Nephron (organoid): ENCODE measurements around the gene FBXO30.

ENCODE experiments used
- H3K27ac Mint-ChIP-seq, 3 experiments: 2 replicates each; pipeline ENCODE4 v1.8.0; 2020; ENCODE audit warnings: mixed read lengths in 3 of 3, mild to moderate bottlenecking in 2 of 3, moderate library complexity in 1 of 3
- H3K27me3 Mint-ChIP-seq: 2 replicates; pipeline ENCODE4 v1.8.0; 2021; ENCODE audit warnings: low read depth, mild to moderate bottlenecking, moderate library complexity, mixed read lengths
- H3K36me3 Mint-ChIP-seq: 2 replicates; pipeline ENCODE4 v1.8.0; 2020; ENCODE audit warnings: low read depth, mixed read lengths
- H3K4me1 Mint-ChIP-seq: 2 replicates; pipeline ENCODE4 v1.8.0; 2020; ENCODE audit warnings: mixed read lengths
- H3K4me3 Mint-ChIP-seq, 3 experiments: 2 replicates each; pipeline ENCODE4 v1.8.0; 2020; ENCODE audit warnings: mild to moderate bottlenecking in 3 of 3, mixed read lengths in 3 of 3, moderate library complexity in 2 of 3
- H3K9me3 Mint-ChIP-seq: 2 replicates; pipeline ENCODE4 v1.8.0; 2020; ENCODE audit warnings: mixed read lengths
- TF ChIP-seq, protein P1 (sequence below), 3 experiments: fragments of 200-600 bp; sonication (generic); IDR thresholded peaks; one replicate each; pipeline ENCODE4 v1.5.0; 2021; ENCODE audit warnings: antibody characterized with exemption in 3 of 3; ENCODE audit not compliant: unreplicated experiment in 3 of 3

Gene FBXO30

DNA sequence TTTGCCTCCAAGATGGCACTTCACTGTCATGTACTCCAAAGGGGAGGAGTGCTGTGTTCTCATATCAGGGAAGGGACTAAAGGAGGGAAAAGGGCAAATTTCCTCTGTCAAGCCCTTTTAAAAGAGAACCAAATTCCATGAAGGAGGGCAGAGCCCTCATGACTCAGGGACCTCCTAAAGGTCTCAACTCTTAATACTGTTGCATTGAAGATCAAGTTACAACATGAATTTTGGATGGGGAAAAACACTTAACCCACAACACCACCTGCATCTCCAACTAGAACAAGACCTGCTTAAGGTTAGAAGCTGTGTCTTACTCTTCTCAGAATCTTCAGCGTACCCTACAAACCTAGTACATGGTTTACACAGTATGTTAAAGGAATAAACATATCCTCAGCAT lies 23.7 kb upstream of the FBXO30 start:
- no peak overlapping the region for H3K4me3 Mint-ChIP-seq
- no peaks in the 10 kb centered on the region for H3K9me3 Mint-ChIP-seq
- H3K4me1 Mint-ChIP-seq: no peaks in the 10 kb centered on the region
- H3K27me3 Mint-ChIP-seq: no peaks in the 10 kb centered on the region
- H3K36me3 Mint-ChIP-seq: no peaks in the 10 kb centered on the region
- no peak overlapping the region for H3K27ac Mint-ChIP-seq
- TF ChIP-seq, protein P1, sequence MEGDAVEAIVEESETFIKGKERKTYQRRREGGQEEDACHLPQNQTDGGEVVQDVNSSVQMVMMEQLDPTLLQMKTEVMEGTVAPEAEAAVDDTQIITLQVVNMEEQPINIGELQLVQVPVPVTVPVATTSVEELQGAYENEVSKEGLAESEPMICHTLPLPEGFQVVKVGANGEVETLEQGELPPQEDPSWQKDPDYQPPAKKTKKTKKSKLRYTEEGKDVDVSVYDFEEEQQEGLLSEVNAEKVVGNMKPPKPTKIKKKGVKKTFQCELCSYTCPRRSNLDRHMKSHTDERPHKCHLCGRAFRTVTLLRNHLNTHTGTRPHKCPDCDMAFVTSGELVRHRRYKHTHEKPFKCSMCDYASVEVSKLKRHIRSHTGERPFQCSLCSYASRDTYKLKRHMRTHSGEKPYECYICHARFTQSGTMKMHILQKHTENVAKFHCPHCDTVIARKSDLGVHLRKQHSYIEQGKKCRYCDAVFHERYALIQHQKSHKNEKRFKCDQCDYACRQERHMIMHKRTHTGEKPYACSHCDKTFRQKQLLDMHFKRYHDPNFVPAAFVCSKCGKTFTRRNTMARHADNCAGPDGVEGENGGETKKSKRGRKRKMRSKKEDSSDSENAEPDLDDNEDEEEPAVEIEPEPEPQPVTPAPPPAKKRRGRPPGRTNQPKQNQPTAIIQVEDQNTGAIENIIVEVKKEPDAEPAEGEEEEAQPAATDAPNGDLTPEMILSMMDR (IDR thresholded peaks at IDR 0.05; ENCODE audit: unreplicated experiment in 3 of 3): no peak

DNA sequence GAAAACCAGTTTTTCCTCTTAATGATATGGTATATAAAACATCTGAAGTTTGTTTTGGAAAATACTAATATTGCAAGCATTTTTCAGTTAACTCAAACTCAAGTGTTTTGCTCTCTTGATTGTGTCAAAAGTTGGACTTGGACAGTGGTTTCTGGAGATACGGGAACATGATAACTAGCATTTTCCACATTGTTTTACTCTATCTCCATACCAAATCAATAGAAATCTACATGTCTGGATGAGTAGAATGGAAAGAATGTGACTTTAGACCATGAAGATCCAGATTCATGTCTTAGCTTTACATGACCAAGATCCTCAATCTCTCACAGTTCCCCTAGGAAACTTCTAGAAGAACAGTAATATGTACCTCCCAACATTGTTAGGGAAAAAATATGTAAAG lies 22.2 kb upstream of the FBXO30 start:
- Mint-ChIP-seq H3K9me3 (no peaks in the 10 kb centered on the region), H3K4me3 (no peak overlapping the region), H3K36me3 (no peaks in the 10 kb centered on the region), H3K4me1 (no peaks in the 10 kb centered on the region), H3K27me3 (no peaks in the 10 kb centered on the region), H3K27ac (no peak overlapping the region)
- TF ChIP-seq, protein P1 (IDR thresholded peaks at IDR 0.05; ENCODE audit: unreplicated experiment in 3 of 3): no peak

DNA sequence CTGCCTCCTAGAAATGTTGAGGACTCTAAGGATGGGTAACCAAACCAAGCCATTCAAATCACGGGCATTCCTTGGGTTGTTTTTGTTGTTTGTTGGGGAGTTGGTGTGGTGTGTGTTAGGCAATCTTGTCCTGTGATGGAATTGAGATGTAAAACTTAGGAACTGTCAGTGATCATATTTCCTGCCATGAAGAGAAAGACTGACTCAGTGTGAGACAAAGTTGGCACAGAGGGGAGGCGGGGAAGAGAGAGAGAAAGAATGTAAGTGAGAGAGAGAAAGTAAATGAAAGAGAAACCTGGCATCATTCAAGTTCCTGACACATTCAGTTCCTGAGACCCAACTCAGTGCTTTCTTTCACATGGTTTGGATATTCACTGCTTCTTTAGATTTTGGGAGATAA lies 21.6 kb upstream of the FBXO30 start:
- Mint-ChIP-seq H3K36me3 (no peaks in the 10 kb centered on the region), H3K4me1 (no peaks in the 10 kb centered on the region), H3K9me3 (no peaks in the 10 kb centered on the region), H3K27ac (no peak overlapping the region), H3K4me3 (no peak overlapping the region), H3K27me3 (no peaks in the 10 kb centered on the region)
- TF ChIP-seq, protein P1 (IDR thresholded peaks at IDR 0.05; ENCODE audit: unreplicated experiment in 3 of 3): no peak

DNA sequence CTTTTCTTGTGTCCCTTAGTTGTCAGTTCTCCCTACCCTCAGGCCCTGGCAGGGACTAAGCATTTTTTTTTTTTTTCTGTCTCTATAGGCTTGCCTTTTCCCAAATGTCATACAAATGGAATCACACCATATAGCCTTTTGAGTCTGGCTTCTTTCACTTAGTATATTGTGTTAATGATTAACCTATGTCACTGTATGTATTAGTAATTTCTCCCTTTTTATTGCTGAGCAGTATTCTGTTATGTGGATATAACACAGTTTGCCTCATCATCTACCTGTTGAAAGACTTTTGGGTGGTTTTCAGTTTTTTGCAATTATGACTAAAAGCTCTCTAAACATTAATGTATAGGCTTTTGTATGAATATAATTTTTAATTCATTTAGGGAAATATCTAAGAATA lies 16.0 kb upstream of the FBXO30 start:
- Mint-ChIP-seq H3K27me3 (no peaks in the 10 kb centered on the region), H3K36me3 (no peaks in the 10 kb centered on the region), H3K27ac (no peak overlapping the region), H3K9me3 (no peaks in the 10 kb centered on the region), H3K4me3 (no peak overlapping the region), H3K4me1 (no peaks in the 10 kb centered on the region)
- TF ChIP-seq, protein P1 (IDR thresholded peaks at IDR 0.05; ENCODE audit: unreplicated experiment in 3 of 3): no peak

DNA sequence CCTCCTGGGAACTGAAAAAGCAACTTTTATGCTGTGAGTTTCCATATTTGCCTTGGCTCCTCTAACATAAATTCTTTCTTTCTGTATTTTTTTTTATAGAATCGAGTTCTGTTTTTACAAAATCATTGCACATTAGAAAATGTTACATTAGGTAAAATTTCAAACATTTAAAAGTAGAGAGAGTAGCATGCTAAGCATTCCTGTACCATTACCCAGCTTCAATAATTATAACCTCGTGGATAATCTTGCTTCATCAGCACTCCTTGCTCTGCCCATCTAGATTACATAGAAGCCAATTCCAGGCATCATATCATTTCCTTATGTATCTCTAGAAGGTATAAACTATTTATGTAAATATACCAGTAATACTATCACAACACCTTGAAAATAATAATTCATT lies 15.4 kb upstream of the FBXO30 start:
- Mint-ChIP-seq H3K27me3 (no peaks in the 10 kb centered on the region), H3K4me1 (no peaks in the 10 kb centered on the region), H3K9me3 (no peaks in the 10 kb centered on the region), H3K4me3 (no peak overlapping the region), H3K36me3 (no peaks in the 10 kb centered on the region), H3K27ac (no peak overlapping the region)
- TF ChIP-seq, protein P1 (IDR thresholded peaks at IDR 0.05; ENCODE audit: unreplicated experiment in 3 of 3): no peak

DNA sequence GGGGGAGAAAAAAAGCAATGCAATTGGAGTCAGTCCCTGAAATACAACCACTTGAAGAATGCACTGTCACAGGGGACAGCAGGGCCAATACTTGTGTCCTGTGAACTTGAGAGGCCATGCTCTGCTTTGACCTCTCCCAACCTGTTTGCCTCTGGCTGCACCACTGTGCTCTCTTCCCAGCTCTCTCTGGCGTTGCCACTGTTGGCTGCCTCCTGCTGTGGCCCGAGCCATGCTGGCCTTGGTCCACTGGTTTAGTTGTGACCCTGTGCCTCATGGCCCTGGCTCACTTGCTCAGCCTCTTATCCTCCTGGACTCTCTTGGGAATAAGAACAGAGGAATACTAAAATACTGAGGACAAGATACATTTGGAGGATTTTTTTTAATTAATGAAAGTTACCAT lies 14.5 kb upstream of the FBXO30 start:
- Mint-ChIP-seq H3K36me3 (no peaks in the 10 kb centered on the region), H3K4me1 (no peaks in the 10 kb centered on the region), H3K4me3 (no peak overlapping the region), H3K9me3 (no peaks in the 10 kb centered on the region), H3K27me3 (no peaks in the 10 kb centered on the region), H3K27ac (no peak overlapping the region)
- TF ChIP-seq, protein P1 (IDR thresholded peaks at IDR 0.05; ENCODE audit: unreplicated experiment in 3 of 3): no peak
